SK-N-SH treated with all-trans-retinoic acid at 6 μM for 48 hours (cell line): ENCODE data around the gene MYL9.

ENCODE experiments used
- ARNTL ChIP-seq: fragments of 450-650 bp; formaldehyde crosslinking; IDR thresholded peaks from 2 replicates; pipeline ENCODE4 v1.5.0; 2020; ENCODE audit warnings: low read depth, mild to moderate bottlenecking, moderate library complexity, borderline replicate concordance
- ESRRG ChIP-seq: fragments of 250-450 bp; sonication (Bioruptor Pico); IDR thresholded peaks from 2 replicates; pipeline ENCODE4 v1.6.1; 2021; ENCODE audit warnings: mild to moderate bottlenecking
- ISL1 ChIP-seq: fragments of 250-450 bp; sonication (Bioruptor Pico); IDR thresholded peaks from 2 replicates; pipeline ENCODE4 v2.1.2; 2022; ENCODE audit warnings: mild to moderate bottlenecking, moderate library complexity
- OSR1 ChIP-seq: fragments of 250-450 bp; sonication (Bioruptor Pico); IDR thresholded peaks from 2 replicates; pipeline ENCODE4 v1.8.0; 2022; ENCODE audit warnings: moderate library complexity, mild to moderate bottlenecking, inconsistent platforms
- PATZ1 ChIP-seq: fragments of 250-450 bp; sonication (Bioruptor Pico); IDR thresholded peaks from 2 replicates; pipeline ENCODE4 v1.8.0; 2020; ENCODE audit warnings: mild to moderate bottlenecking, moderate library complexity, borderline replicate concordance
- PPARA ChIP-seq: fragments of 250-450 bp; sonication (Bioruptor Pico); IDR thresholded peaks from 2 replicates; pipeline ENCODE4 v1.5.0; 2020; ENCODE audit warnings: mild to moderate bottlenecking, borderline replicate concordance
- ZC3H10 ChIP-seq: fragments of 250-450 bp; sonication (Bioruptor Pico); IDR thresholded peaks from 2 replicates; pipeline ENCODE4 v1.5.1; 2021; ENCODE audit warnings: mild to moderate bottlenecking, moderate library complexity
- ZFP3 ChIP-seq: fragments of 250-450 bp; sonication (Bioruptor Pico); IDR thresholded peaks from 2 replicates; pipeline ENCODE4 v1.5.0; 2020; ENCODE audit warnings: mild to moderate bottlenecking, moderate library complexity
- ZNF70 ChIP-seq: fragments of 450-650 bp; formaldehyde crosslinking; IDR thresholded peaks from 2 replicates; pipeline ENCODE4 v1.5.0; 2020; ENCODE audit warnings: mild to moderate bottlenecking, moderate library complexity

- TF ChIP-seq ISL1 (no peak), PPARA (CRISPR knock-in tag) (no peak), ESRRG (no peak), OSR1 (CRISPR knock-in tag) (no peak), ZNF70 (CRISPR knock-in tag) (no peak), ARNTL (CRISPR knock-in tag) (no peak), ZFP3 (CRISPR knock-in tag) (no peak), PATZ1 (no peak), ZC3H10 (CRISPR knock-in tag) (no peak)
These were observed 42.7 kb downstream of the MYL9 start for GRCh38 chr20:36584018-36584481.
